Stimulated activated CD4-positive, alpha-beta T cell treated with anti-CD3 and anti-CD28 coated beads, Interleukin-4, amount 100 ng/mL, for 1 hour (primary cell): ENCODE data around the gene TTYH1.
"Not testable (repeated sequence)": the region's sequence is repeated elsewhere in the genome, so short reads cannot be mapped to it uniquely, and the experiment has no call there.

Experiments used
- DNase-seq: peaks from one replicate; pipeline ENCODE4 v3.0.0-alpha.2; 2020

The TTYH1 gene

GRCh38 chr19:54446349-54446748, 31.1 kb downstream of the TTYH1 start:
- DNase-seq = not testable (repeated sequence)

GRCh38 chr19:54448040-54448773, 32.9 kb downstream of the TTYH1 start:
- peak; percentile 49 for DNase-seq

GRCh38 chr19:54448774-54449700, 33.8 kb downstream of the TTYH1 start, which contains the start of gene LENG8:
Gene LENG8 (plus strand): TSS chr19:54449199. CDS start chr19:54451345, 2,146 bp downstream.
- peak; percentile 94 for DNase-seq

GRCh38 chr19:54449701-54450069, 34.4 kb downstream of the TTYH1 start:
- no peak for DNase-seq

GRCh38 chr19:54451331-54451871, 36.1 kb downstream of the TTYH1 start:
- no peak for DNase-seq

- no peak for DNase-seq
These were observed 36.7 kb downstream of the TTYH1 start for GRCh38 chr19:54451997-54452396.

GRCh38 chr19:54452626-54453025, 37.4 kb downstream of the TTYH1 start:
- no peak for DNase-seq

- DNase-seq = no peak
These were observed 38.9 kb downstream of the TTYH1 start for GRCh38 chr19:54453921-54454780.

GRCh38 chr19:54454781-54455675, 39.8 kb downstream of the TTYH1 start:
- DNase-seq = no peak

GRCh38 chr19:54455786-54456422, 40.6 kb downstream of the TTYH1 start:
- no peak for DNase-seq

- DNase-seq = no peak
These were observed 41.4 kb downstream of the TTYH1 start for GRCh38 chr19:54456423-54457373.

- DNase-seq = no peak
These were observed 42.7 kb downstream of the TTYH1 start for GRCh38 chr19:54457773-54458647.

GRCh38 chr19:54458648-54459281, 43.5 kb downstream of the TTYH1 start:
- no peak for DNase-seq

GRCh38 chr19:54459282-54460229, 44.3 kb downstream of the TTYH1 start:
- no peak for DNase-seq

- DNase-seq = no peak
These were observed 45.2 kb downstream of the TTYH1 start for GRCh38 chr19:54460230-54461005.

- no peak for DNase-seq
These were observed 45.9 kb downstream of the TTYH1 start for GRCh38 chr19:54461210-54461609.
